ENCODE measurements around the gene SEPTIN3.

The SEPTIN3 gene

GRCh38 chr22:41931701-41932269 is 37.5 kb upstream of the SEPTIN3 start:
- H3K9ac ChIP-seq (ENCODE audit: low read depth in 1 of 2, low read length in 2 of 2), result no peak overlapping the region
- no peaks in the 10 kb centered on the region for H3K36me3 ChIP-seq (ENCODE audit: control insufficient read depth in 2 of 2, insufficient read depth in 2 of 2, low read length in 2 of 2)
- no peaks in the 10 kb centered on the region for H3K4me1 ChIP-seq (ENCODE audit: control insufficient read depth in 2 of 2, insufficient read depth in 2 of 2, low read length in 2 of 2)
- H3K27ac ChIP-seq (ENCODE audit: low read depth in 2 of 2, low read length in 2 of 2), result no peak overlapping the region
- H3K27me3 ChIP-seq (ENCODE audit: control insufficient read depth in 2 of 2, insufficient read depth in 2 of 2, low read length in 2 of 2), result no peaks in the 10 kb centered on the region
- H3K9me3 ChIP-seq (ENCODE audit: control insufficient read depth in 2 of 2, low read length in 2 of 2), result no peaks in the 10 kb centered on the region
- H3K4me3 ChIP-seq (ENCODE audit: low read length in 2 of 2), result no peak overlapping the region

DNA sequence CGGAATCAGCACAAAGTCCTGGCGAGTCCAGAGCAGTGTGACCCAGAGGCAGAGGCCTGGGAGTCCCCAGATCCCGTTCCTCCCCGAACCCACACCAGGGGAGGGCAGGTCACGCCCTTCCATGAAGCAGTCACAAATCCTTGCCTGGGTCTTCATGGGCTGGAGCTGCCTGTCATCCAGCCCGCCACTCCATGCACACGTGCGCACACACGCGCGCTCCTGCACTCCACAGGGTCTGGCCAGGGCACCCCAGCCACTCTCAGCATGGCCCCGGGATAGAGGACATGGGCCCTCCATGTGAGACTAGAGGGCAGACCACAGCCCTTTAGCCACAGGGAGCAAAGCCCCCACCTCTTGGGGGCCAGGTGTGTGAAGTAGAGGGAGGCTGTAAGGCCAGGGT is 36.9 kb upstream of the SEPTIN3 start:
- Histone ChIP-seq H3K4me1 (ENCODE audit: control insufficient read depth in 2 of 2, insufficient read depth in 2 of 2, low read length in 2 of 2) (no peaks in the 10 kb centered on the region), H3K27me3 (ENCODE audit: control insufficient read depth in 2 of 2, insufficient read depth in 2 of 2, low read length in 2 of 2) (no peaks in the 10 kb centered on the region), H3K4me3 (ENCODE audit: low read length in 2 of 2) (no peak overlapping the region), H3K36me3 (ENCODE audit: control insufficient read depth in 2 of 2, insufficient read depth in 2 of 2, low read length in 2 of 2) (no peaks in the 10 kb centered on the region), H3K9me3 (ENCODE audit: control insufficient read depth in 2 of 2, low read length in 2 of 2) (no peaks in the 10 kb centered on the region), H3K9ac (ENCODE audit: low read depth in 1 of 2, low read length in 2 of 2) (no peak overlapping the region), H3K27ac (ENCODE audit: low read depth in 2 of 2, low read length in 2 of 2) (no peak overlapping the region)

DNA sequence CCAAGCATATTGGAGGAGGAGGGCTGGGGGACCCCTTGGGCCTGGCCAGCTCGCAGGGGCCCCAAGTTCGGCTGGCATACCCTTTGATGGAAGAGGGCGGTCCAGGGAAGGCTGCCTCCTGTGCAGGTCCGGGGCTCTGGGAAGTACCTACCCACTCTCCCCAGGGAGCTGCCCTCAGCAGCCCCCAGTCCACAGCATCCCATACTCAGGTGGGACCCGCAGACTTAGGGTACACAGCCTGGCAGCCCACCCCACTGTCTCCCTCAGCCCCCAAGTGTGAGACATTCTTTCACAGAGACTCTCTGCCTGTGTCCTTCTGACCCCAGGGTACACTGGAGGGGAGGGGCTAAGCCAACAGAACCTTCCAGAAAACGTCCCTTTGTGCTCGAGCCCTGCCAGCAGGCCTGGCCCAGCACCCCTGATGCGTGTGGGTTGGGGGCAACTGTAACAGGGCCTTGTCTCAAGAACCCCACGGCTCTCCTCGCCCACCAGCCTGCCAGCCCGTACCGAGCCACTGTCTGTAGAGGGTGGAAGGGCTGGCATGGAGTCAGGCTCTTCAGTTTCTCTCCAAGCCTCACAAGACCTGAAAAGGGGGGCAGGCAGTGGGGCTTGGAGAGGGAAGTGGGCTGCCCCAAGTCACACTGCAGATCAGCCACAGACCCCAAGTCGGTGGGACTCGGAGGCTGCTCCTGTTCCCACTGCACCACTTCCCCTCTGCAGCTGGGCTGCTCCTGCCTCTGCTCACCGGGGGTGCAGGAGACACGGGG is 35.6 kb upstream of the SEPTIN3 start:
- no peaks in the 10 kb centered on the region for H3K9me3 ChIP-seq (ENCODE audit: control insufficient read depth in 2 of 2, low read length in 2 of 2)

DNA sequence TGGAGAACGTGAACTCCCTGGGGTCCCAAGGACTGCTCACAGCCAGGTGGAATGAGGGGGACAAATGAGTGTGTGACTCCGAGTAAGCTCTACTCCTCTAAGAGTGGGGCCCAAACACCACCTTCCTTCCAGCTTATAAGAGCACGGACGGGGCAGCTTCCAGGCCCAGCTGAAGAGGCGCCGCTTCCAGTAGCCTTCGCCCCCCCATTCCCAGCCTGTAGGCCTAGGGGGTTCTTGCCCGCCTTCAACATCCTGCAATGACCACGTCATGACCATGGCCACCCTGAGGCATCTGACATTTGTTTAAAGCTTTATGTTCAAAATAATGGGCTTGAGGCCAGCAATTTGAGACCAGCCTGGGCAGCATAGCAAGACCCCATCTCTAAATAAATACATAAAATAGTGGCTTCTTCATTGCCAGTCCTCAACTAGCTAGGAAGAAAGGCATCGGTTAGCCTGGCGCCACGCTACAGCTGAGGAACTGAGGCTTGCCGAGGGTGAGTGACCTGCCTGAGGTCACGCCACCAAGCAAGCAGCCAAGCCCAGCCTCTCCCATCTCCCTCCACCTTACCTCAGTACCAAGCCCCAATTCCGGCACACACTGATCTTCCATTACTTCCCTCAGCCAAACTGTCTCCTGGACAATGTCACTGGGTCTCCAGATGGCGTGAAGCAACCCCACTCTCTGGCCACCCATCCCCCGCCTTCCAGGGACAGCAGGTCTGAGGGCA is 34.8 kb upstream of the SEPTIN3 start:
- no peak overlapping the region for H3K9ac ChIP-seq (ENCODE audit: low read depth in 1 of 2, low read length in 2 of 2)
- no peak overlapping the region for H3K27ac ChIP-seq (ENCODE audit: low read depth in 2 of 2, low read length in 2 of 2)
- H3K4me3 ChIP-seq (ENCODE audit: low read length in 2 of 2), result no peak overlapping the region
- no peaks in the 10 kb centered on the region for H3K36me3 ChIP-seq (ENCODE audit: control insufficient read depth in 2 of 2, insufficient read depth in 2 of 2, low read length in 2 of 2)
- H3K9me3 ChIP-seq (ENCODE audit: control insufficient read depth in 2 of 2, low read length in 2 of 2), result no peaks in the 10 kb centered on the region
- H3K4me1 ChIP-seq (ENCODE audit: control insufficient read depth in 2 of 2, insufficient read depth in 2 of 2, low read length in 2 of 2), result peaks cover 6% of the 10 kb centered on the region in 2 donors
- H3K27me3 ChIP-seq (ENCODE audit: control insufficient read depth in 2 of 2, insufficient read depth in 2 of 2, low read length in 2 of 2), result no peaks in the 10 kb centered on the region

More for the DNA sequence above, 35.6 kb upstream of the SEPTIN3 start:
- Histone ChIP-seq H3K4me1 (ENCODE audit: control insufficient read depth in 2 of 2, insufficient read depth in 2 of 2, low read length in 2 of 2) (no peaks in the 10 kb centered on the region), H3K36me3 (ENCODE audit: control insufficient read depth in 2 of 2, insufficient read depth in 2 of 2, low read length in 2 of 2) (no peaks in the 10 kb centered on the region), H3K4me3 (ENCODE audit: low read length in 2 of 2) (no peak overlapping the region), H3K27ac (ENCODE audit: low read depth in 2 of 2, low read length in 2 of 2) (no peak overlapping the region), H3K9ac (ENCODE audit: low read depth in 1 of 2, low read length in 2 of 2) (no peak overlapping the region), H3K27me3 (ENCODE audit: control insufficient read depth in 2 of 2, insufficient read depth in 2 of 2, low read length in 2 of 2) (no peaks in the 10 kb centered on the region)

DNA sequence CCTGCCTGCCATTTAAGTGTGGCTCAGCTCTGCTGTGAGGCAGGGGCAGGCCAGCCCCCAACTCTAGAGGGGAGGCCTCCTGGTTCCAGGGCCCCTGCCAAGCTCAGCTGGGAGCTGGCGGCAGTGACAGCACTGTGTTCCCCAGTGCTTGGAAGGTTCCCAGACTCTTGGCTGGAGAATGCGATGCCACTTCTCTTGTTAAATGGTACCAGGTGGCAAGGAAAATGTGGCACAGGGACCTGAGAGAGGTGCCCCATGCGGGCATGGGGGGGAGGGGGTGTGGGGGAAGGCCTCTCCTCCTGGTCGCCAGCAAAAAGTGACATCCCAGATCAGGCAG is 34.3 kb upstream of the SEPTIN3 start:
- Histone ChIP-seq H3K9ac (ENCODE audit: low read depth in 1 of 2, low read length in 2 of 2) (no peak overlapping the region), H3K9me3 (ENCODE audit: control insufficient read depth in 2 of 2, low read length in 2 of 2) (no peaks in the 10 kb centered on the region), H3K4me1 (ENCODE audit: control insufficient read depth in 2 of 2, insufficient read depth in 2 of 2, low read length in 2 of 2) (peaks cover 8 to 10% of the 10 kb centered on the region in 2 donors), H3K27me3 (ENCODE audit: control insufficient read depth in 2 of 2, insufficient read depth in 2 of 2, low read length in 2 of 2) (no peaks in the 10 kb centered on the region), H3K27ac (ENCODE audit: low read depth in 2 of 2, low read length in 2 of 2) (no peak overlapping the region), H3K36me3 (ENCODE audit: control insufficient read depth in 2 of 2, insufficient read depth in 2 of 2, low read length in 2 of 2) (no peaks in the 10 kb centered on the region), H3K4me3 (ENCODE audit: low read length in 2 of 2) (no peak overlapping the region)

DNA sequence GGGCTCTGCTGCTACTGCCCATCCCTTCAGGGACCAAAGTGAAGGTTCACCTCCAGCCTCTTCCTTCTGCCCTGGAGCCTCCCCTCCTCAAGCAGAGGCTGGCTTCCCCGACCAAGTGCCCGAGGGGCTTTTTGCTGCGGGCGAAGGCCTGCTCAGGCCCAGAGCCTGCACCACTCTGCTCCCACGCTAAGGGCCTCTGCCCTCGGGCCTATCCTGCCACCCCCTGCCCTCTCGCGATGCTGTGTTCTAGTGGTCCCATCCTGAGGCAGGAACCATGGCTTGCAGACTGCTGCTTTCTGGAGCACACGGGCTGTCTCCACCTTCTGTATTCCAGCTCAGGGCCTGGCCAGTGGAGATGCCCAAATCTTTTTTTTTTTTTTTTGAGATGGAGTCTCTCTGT is 33.7 kb upstream of the SEPTIN3 start:
- Histone ChIP-seq H3K36me3 (ENCODE audit: control insufficient read depth in 2 of 2, insufficient read depth in 2 of 2, low read length in 2 of 2) (no peaks in the 10 kb centered on the region), H3K4me3 (ENCODE audit: low read length in 2 of 2) (no peak overlapping the region), H3K9me3 (ENCODE audit: control insufficient read depth in 2 of 2, low read length in 2 of 2) (no peaks in the 10 kb centered on the region), H3K9ac (ENCODE audit: low read depth in 1 of 2, low read length in 2 of 2) (no peak overlapping the region), H3K27me3 (ENCODE audit: control insufficient read depth in 2 of 2, insufficient read depth in 2 of 2, low read length in 2 of 2) (no peaks in the 10 kb centered on the region), H3K4me1 (ENCODE audit: control insufficient read depth in 2 of 2, insufficient read depth in 2 of 2, low read length in 2 of 2) (peaks cover 11 to 12% of the 10 kb centered on the region in 2 donors), H3K27ac (ENCODE audit: low read depth in 2 of 2, low read length in 2 of 2) (no peak overlapping the region)

GRCh38 chr22:41936894-41937169 is 32.4 kb upstream of the SEPTIN3 start:
- H3K27ac ChIP-seq (ENCODE audit: low read depth in 2 of 2, low read length in 2 of 2), result no peak overlapping the region
- no peak overlapping the region for H3K9ac ChIP-seq (ENCODE audit: low read depth in 1 of 2, low read length in 2 of 2)
- H3K4me3 ChIP-seq (ENCODE audit: low read length in 2 of 2), result no peak overlapping the region
- peaks cover 21 to 25% of the 10 kb centered on the region in 2 donors for H3K4me1 ChIP-seq (ENCODE audit: control insufficient read depth in 2 of 2, insufficient read depth in 2 of 2, low read length in 2 of 2)
- no peaks in the 10 kb centered on the region for H3K27me3 ChIP-seq (ENCODE audit: control insufficient read depth in 2 of 2, insufficient read depth in 2 of 2, low read length in 2 of 2)
- H3K9me3 ChIP-seq (ENCODE audit: control insufficient read depth in 2 of 2, low read length in 2 of 2), result no peaks in the 10 kb centered on the region
- peaks cover 0 to 2% of the 10 kb centered on the region in 2 donors for H3K36me3 ChIP-seq (ENCODE audit: control insufficient read depth in 2 of 2, insufficient read depth in 2 of 2, low read length in 2 of 2)

- Histone ChIP-seq H3K9ac (ENCODE audit: low read depth in 1 of 2, low read length in 2 of 2) (peak overlapping the region; percentile 51 to 61), H3K4me1 (ENCODE audit: control insufficient read depth in 2 of 2, insufficient read depth in 2 of 2, low read length in 2 of 2) (peaks cover 21 to 34% of the 10 kb centered on the region in 2 donors), H3K9me3 (ENCODE audit: control insufficient read depth in 2 of 2, low read length in 2 of 2) (no peaks in the 10 kb centered on the region), H3K4me3 (ENCODE audit: low read length in 2 of 2) (peak overlapping the region; percentile 8 to 56), H3K27me3 (ENCODE audit: control insufficient read depth in 2 of 2, insufficient read depth in 2 of 2, low read length in 2 of 2) (no peaks in the 10 kb centered on the region), H3K36me3 (ENCODE audit: control insufficient read depth in 2 of 2, insufficient read depth in 2 of 2, low read length in 2 of 2) (peaks cover 0 to 5% of the 10 kb centered on the region in 2 donors), H3K27ac (ENCODE audit: low read depth in 2 of 2, low read length in 2 of 2) (peak overlapping the region; percentile 94 to 97)
Observed at GRCh38 chr22:41939981-41940831, 29.0 kb upstream of the SEPTIN3 start.

DNA sequence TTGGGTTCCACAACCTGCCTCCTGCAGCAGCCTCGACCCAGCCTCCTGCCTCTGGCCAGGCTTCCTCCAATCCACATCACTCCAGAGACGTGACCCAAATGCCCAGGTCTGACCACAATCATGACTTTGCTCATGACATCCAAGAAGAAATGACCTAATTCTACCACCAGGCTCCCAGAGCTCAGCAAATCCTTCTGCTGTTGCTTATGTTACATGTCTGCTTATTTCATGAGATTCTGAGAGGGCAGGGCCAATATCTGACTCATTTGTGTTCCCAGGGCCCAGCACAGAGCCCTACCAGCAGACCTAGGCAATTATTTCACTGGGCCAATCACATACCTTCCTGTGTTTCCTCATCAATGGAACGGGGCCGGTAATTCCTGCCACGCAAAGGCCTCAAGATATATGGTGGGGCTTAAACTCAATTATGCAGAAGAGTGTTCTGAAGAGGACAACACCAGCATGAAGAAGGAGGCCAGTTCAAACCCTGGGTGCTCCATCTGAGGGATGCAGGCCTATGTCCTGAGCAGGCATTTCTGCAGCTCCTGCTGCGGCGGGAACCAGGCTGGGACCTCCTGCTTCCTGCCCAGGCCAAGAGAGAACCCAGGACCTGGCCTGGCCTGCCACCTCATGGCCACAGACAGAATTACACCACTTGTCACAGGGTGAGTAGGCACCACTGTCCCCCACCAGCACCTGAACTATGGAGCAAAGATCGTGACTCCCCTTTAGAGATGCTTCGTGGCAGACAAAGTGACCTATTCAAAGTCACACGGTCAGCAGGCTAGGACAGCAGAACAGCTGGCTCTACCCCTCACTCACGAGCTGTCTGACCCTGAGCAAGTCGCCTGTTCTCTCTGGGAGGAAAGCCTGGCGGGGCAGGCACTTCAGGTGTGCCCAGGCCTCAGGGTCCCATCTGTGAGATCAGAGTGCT is 28.1 kb upstream of the SEPTIN3 start:
- Histone ChIP-seq H3K36me3 (ENCODE audit: control insufficient read depth in 2 of 2, insufficient read depth in 2 of 2, low read length in 2 of 2) (peaks cover 0 to 5% of the 10 kb centered on the region in 2 donors), H3K27me3 (ENCODE audit: control insufficient read depth in 2 of 2, insufficient read depth in 2 of 2, low read length in 2 of 2) (no peaks in the 10 kb centered on the region), H3K27ac (ENCODE audit: low read depth in 2 of 2, low read length in 2 of 2) (peak overlapping the region; percentile 94 to 97), H3K4me3 (ENCODE audit: low read length in 2 of 2) (peak overlapping the region; percentile 21 to 50), H3K4me1 (ENCODE audit: control insufficient read depth in 2 of 2, insufficient read depth in 2 of 2, low read length in 2 of 2) (peaks cover 27 to 37% of the 10 kb centered on the region in 2 donors), H3K9ac (ENCODE audit: low read depth in 1 of 2, low read length in 2 of 2) (peak overlapping the region; percentile 48 to 51), H3K9me3 (ENCODE audit: control insufficient read depth in 2 of 2, low read length in 2 of 2) (no peaks in the 10 kb centered on the region)
